Keratinocyte (primary cell): ENCODE measurements around the gene BEST3. TPM values are rescaled to one million over a fixed set of nuclear protein-coding genes. Genes with fewer than 3 reads are reported as not detected.

ENCODE experiments used
- DNase-seq: peaks from one replicate; pipeline ENCODE4 v3.0.0-alpha.2; 2011; ENCODE audit warnings: low read depth, missing footprints, low spot score
- FAIRE-seq: peaks from 2 replicates; lab custom pipeline; 2011; peaks lifted over from hg19 to GRCh38; lab: Jason Lieb, UNC
- H2AFZ ChIP-seq: 2 replicates; pipeline ENCODE4 v1.6.0; 2012; ENCODE audit warnings: low read length, control low read depth, inconsistent platforms; ENCODE audit not compliant: control insufficient read depth
- H3K27ac ChIP-seq: 2 replicates; pipeline ENCODE4 v1.5.1; 2011; ENCODE audit warnings: low read length; ENCODE audit not compliant: control insufficient read depth, insufficient read depth
- H3K27me3 ChIP-seq: 3 replicates; pipeline ENCODE4 v1.6.0; 2011; ENCODE audit warnings: low read length; ENCODE audit not compliant: control insufficient read depth, insufficient read depth; ENCODE audit errors: extremely low read depth
- H3K36me3 ChIP-seq, 2 experiments: 2 replicates in 1 of 2; 3 replicates in 1 of 2; pipeline ENCODE4 v1.5.1; 2011; ENCODE audit warnings: low read length in 2 of 2, mild to moderate bottlenecking in 1 of 2; ENCODE audit not compliant: control insufficient read depth in 2 of 2, insufficient read depth in 2 of 2; ENCODE audit errors: extremely low read depth in 1 of 2
- H3K4me1 ChIP-seq: 3 replicates; pipeline ENCODE4 v1.5.1; 2011; ENCODE audit warnings: low read length; ENCODE audit not compliant: control insufficient read depth, insufficient read depth; ENCODE audit errors: extremely low read depth
- H3K4me2 ChIP-seq: 3 replicates; pipeline ENCODE4 v1.6.0; 2011; ENCODE audit warnings: low read depth, low read length; ENCODE audit not compliant: control insufficient read depth, insufficient read depth; ENCODE audit errors: extremely low read depth
- H3K4me3 ChIP-seq, 3 experiments: fragments of 200-600 bp in 1 of 3; sonication (generic) in 1 of 3; 2 replicates in 2 of 3; 3 replicates in 1 of 3; pipeline ENCODE4 v1.5.1; 2011 to 2016; ENCODE audit warnings: low read length in 3 of 3, mild to moderate bottlenecking in 3 of 3, control low read depth in 2 of 3, inconsistent platforms in 1 of 3, low read depth in 1 of 3, mixed read lengths in 1 of 3, mixed run types in 1 of 3, moderate library complexity in 1 of 3; ENCODE audit not compliant: control insufficient read depth in 2 of 3, insufficient read depth in 2 of 3; ENCODE audit errors: extremely low read depth in 1 of 3
- H3K79me2 ChIP-seq: 2 replicates; pipeline ENCODE4 v1.6.0; 2012; ENCODE audit warnings: low read length; ENCODE audit not compliant: control insufficient read depth, insufficient read depth
- H3K9ac ChIP-seq: 3 replicates; pipeline ENCODE4 v1.6.0; 2011; ENCODE audit warnings: low read length; ENCODE audit not compliant: control insufficient read depth, insufficient read depth; ENCODE audit errors: extremely low read depth
- H3K9me1 ChIP-seq: 3 replicates; pipeline ENCODE4 v1.6.0; 2011; ENCODE audit warnings: low read length; ENCODE audit not compliant: control insufficient read depth, insufficient read depth; ENCODE audit errors: extremely low read depth
- H3K9me3 ChIP-seq: 2 replicates; pipeline ENCODE4 v1.5.1; 2012; ENCODE audit warnings: low read depth, low read length; ENCODE audit not compliant: control insufficient read depth
- H4K20me1 ChIP-seq: 3 replicates; pipeline ENCODE4 v1.6.0; 2011; ENCODE audit warnings: low read length; ENCODE audit not compliant: control insufficient read depth, insufficient read depth; ENCODE audit errors: extremely low read depth
- EZH2 ChIP-seq: IDR thresholded peaks from one replicate; pipeline ENCODE4 v1.6.1; 2012; ENCODE audit warnings: inconsistent platforms, mild to moderate bottlenecking, low read length, moderate library complexity
- dilution Hi-C: fragments of 300-500 bp; cut with MboI; formaldehyde crosslinking; loops from one replicate; pipeline ENCODE4 v1.7.0; 2020; ENCODE audit warnings: low sequenced_read_pairs; ENCODE audit not compliant: extremely low pct_ligation_motif_present
- polyA plus RNA-seq, 5 experiments: library from polyadenylated mRNA; depleted of rRNA in 3 of 5; stranded (reverse) in 3 of 5; stranded (forward) in 1 of 5; unstranded in 1 of 5; fragments of >200 nt; gene quantifications; 1 replicate in 1 of 5; 2 replicates in 3 of 5; 3 replicates in 1 of 5; pipeline versions ENCODE4 v1.2.1 to v1.2.3, GENCODE V29; 2011 to 2012; ENCODE audit warnings: missing spikeins in 2 of 5, low read depth in 1 of 5, low replicate concordance in 1 of 5
- TF ChIP-seq, protein P1 (sequence below), 3 experiments: IDR thresholded peaks in 1 of 3; conservative IDR thresholded peaks in 1 of 3; optimal IDR thresholded peaks in 1 of 3; 2 replicates in 2 of 3; 3 replicates in 1 of 3; pipeline versions ENCODE3 to v1.5.1; 2011; ENCODE audit warnings: low read length in 3 of 3, mild to moderate bottlenecking in 3 of 3, moderate library complexity in 2 of 3, control low read depth in 1 of 3, inconsistent platforms in 1 of 3; ENCODE audit not compliant: insufficient read depth in 2 of 3; ENCODE audit errors: extremely low read depth in 1 of 3

BEST3 gene
- polyA plus RNA-seq, 1 donor (not counting 4 experiments of a cell fraction or from before 2014, with no cell fraction given): 0.07 TPM

DNA sequence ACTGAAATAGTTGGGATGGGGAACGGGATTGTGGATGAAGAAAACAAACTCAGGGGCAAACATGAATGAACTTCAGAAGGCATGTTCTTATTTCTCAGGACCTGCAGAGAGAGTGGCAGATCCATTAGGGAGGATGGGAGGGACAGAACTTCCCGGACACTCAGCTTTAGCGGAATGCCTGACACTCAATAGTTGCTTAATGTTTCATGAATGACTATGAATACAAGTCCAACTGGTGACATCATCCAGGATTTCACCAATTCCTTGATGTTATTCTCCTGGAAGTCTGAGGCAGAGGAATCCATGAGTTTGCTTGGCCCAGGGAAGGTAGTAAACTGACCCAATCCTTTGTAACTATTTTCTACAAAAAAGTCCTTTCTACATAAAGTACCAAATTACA lies 50.6 kb downstream of the BEST3 start:
- FAIRE-seq (no peak), DNase-seq (no peak)
- H3K4me3 ChIP-seq: no peak overlapping the region
- no peaks in the 10 kb centered on the region for H4K20me1 ChIP-seq
- H3K36me3 ChIP-seq: no peaks in the 10 kb centered on the region
- no peaks in the 10 kb centered on the region for H3K27me3 ChIP-seq
- H3K9ac ChIP-seq: no peak overlapping the region
- no peaks in the 10 kb centered on the region for H3K79me2 ChIP-seq
- TF ChIP-seq EZH2: no peak
- TF ChIP-seq, protein P1, sequence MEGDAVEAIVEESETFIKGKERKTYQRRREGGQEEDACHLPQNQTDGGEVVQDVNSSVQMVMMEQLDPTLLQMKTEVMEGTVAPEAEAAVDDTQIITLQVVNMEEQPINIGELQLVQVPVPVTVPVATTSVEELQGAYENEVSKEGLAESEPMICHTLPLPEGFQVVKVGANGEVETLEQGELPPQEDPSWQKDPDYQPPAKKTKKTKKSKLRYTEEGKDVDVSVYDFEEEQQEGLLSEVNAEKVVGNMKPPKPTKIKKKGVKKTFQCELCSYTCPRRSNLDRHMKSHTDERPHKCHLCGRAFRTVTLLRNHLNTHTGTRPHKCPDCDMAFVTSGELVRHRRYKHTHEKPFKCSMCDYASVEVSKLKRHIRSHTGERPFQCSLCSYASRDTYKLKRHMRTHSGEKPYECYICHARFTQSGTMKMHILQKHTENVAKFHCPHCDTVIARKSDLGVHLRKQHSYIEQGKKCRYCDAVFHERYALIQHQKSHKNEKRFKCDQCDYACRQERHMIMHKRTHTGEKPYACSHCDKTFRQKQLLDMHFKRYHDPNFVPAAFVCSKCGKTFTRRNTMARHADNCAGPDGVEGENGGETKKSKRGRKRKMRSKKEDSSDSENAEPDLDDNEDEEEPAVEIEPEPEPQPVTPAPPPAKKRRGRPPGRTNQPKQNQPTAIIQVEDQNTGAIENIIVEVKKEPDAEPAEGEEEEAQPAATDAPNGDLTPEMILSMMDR (optimal IDR thresholded peaks at IDR 0.05 in 1 of 3, IDR thresholded peaks at IDR 0.05 in 1 of 3, conservative IDR thresholded peaks at IDR 0.05 in 1 of 3; ENCODE audit: extremely low read depth in 1 of 3, insufficient read depth in 2 of 3, low read length in 3 of 3): no peak
- H2AFZ ChIP-seq: no peak overlapping the region
- H3K9me1 ChIP-seq: no peaks in the 10 kb centered on the region
- H3K4me1 ChIP-seq: peaks cover 7% of the 10 kb centered on the region
- H3K4me2 ChIP-seq: no peak overlapping the region
- no peaks in the 10 kb centered on the region for H3K9me3 ChIP-seq
- dilution Hi-C loops: no loop called here
- H3K27ac ChIP-seq: no peak overlapping the region

- Histone ChIP-seq H3K27me3 (no peaks in the 10 kb centered on the region), H3K4me1 (peaks cover 7% of the 10 kb centered on the region), H3K79me2 (no peaks in the 10 kb centered on the region), H3K9me3 (no peaks in the 10 kb centered on the region), H2AFZ (no peak overlapping the region), H4K20me1 (no peaks in the 10 kb centered on the region), H3K4me3 (no peak overlapping the region), H3K9ac (no peak overlapping the region), H3K9me1 (no peaks in the 10 kb centered on the region), H3K36me3 (no peaks in the 10 kb centered on the region), H3K4me2 (no peak overlapping the region), H3K27ac (no peak overlapping the region)
- no peak for DNase-seq
- dilution Hi-C loops: no loop called here
- no peak for TF ChIP-seq EZH2
- TF ChIP-seq, protein P1 (optimal IDR thresholded peaks at IDR 0.05 in 1 of 3, IDR thresholded peaks at IDR 0.05 in 1 of 3, conservative IDR thresholded peaks at IDR 0.05 in 1 of 3; ENCODE audit: extremely low read depth in 1 of 3, insufficient read depth in 2 of 3, low read length in 3 of 3): no peak
- no peak for FAIRE-seq
Observed at GRCh38 chr12:69647178-69647577, 51.9 kb downstream of the BEST3 start.
